Measurements from ENCODE around the gene RAB8A.

RAB8A gene

DNA sequence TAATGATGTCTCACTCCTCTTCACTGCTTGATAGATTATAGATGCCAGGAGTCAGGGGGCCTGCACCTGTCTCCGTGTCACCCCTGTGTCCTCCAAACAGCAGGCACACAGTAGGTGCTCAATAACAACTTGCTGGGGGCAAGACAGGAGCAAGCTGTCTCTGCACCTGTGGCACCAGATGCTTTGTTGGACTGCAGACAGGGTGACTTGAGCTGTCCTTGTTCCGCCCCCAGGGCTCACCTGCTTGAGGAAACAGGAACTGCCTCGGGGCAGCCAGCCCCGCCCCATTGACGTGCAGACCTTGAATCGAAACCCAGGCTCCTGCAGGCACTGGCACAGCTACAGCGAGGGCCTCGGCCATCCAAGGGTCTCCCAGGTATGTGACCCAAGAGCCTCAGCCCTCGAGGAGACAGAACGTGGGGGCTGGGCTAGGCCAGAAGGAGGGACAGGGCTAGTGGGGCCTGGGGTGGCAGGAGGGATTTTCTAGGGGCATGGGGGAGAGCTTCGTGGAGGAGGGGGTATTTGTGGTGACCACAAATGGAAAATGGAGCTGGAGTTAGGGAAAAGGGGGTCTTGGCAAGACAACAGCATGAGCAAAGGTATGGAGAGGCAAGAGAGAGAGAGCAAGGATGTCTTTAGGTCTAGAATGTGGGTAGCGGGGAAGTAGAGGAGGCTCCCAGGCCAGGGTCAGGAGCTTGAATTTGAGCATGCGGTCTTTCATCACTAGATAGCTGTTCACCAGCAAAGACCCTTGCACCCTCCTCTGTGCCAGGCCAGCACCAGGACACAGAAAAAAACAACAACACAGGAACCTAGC, 31.9 kb downstream of the RAB8A start, which contains the start of gene HSH2D:
TSS of gene HSH2D (plus strand) at position 287 of the 817 bp plus-strand sequence. CDS start 5,066 bp downstream, outside the sequence.
- H3K4me1 ChIP-seq (ENCODE audit: control insufficient read depth, insufficient read depth, low read length): no peaks in the 10 kb centered on the region
- no peak within 1 kb of the TSS for H3K9ac ChIP-seq (ENCODE audit: low read length in 2 of 2)
- H3K27me3 ChIP-seq (ENCODE audit: control insufficient read depth in 1 of 2, insufficient read depth in 2 of 2, low read length in 2 of 2): peaks cover 0 to 8% of the 10 kb centered on the region in 2 donors
- H3K9me3 ChIP-seq (ENCODE audit: control insufficient read depth in 2 of 2, low read length in 2 of 2): no peaks in the 10 kb centered on the region
- no peaks in the 10 kb centered on the region for H3K36me3 ChIP-seq (ENCODE audit: control insufficient read depth in 2 of 2, insufficient read depth in 2 of 2, low read length in 2 of 2)
- H3K4me3 ChIP-seq (ENCODE audit: low read length in 2 of 2): peak within 1 kb of the TSS in 1 of 2 donors; percentile 3
- no peak within 1 kb of the TSS for H3K27ac ChIP-seq (ENCODE audit: low read length)

GRCh38 chr19:16144216-16144581, 32.5 kb downstream of the RAB8A start:
- H3K4me3 ChIP-seq (ENCODE audit: low read length in 2 of 2): no peak overlapping the region
- no peak overlapping the region for H3K9ac ChIP-seq (ENCODE audit: low read length in 2 of 2)
- H3K36me3 ChIP-seq (ENCODE audit: control insufficient read depth in 2 of 2, insufficient read depth in 2 of 2, low read length in 2 of 2): no peaks in the 10 kb centered on the region
- no peak overlapping the region for H3K27ac ChIP-seq (ENCODE audit: low read length)
- H3K9me3 ChIP-seq (ENCODE audit: control insufficient read depth in 2 of 2, low read length in 2 of 2): no peaks in the 10 kb centered on the region
- peaks cover 0 to 8% of the 10 kb centered on the region in 2 donors for H3K27me3 ChIP-seq (ENCODE audit: control insufficient read depth in 1 of 2, insufficient read depth in 2 of 2, low read length in 2 of 2)
- H3K4me1 ChIP-seq (ENCODE audit: control insufficient read depth, insufficient read depth, low read length): no peaks in the 10 kb centered on the region

- Histone ChIP-seq H3K27me3 (ENCODE audit: control insufficient read depth in 1 of 2, insufficient read depth in 2 of 2, low read length in 2 of 2) (peaks cover 0 to 8% of the 10 kb centered on the region in 2 donors), H3K9me3 (ENCODE audit: control insufficient read depth in 2 of 2, low read length in 2 of 2) (no peaks in the 10 kb centered on the region), H3K27ac (ENCODE audit: low read length) (no peak overlapping the region), H3K4me1 (ENCODE audit: control insufficient read depth, insufficient read depth, low read length) (no peaks in the 10 kb centered on the region), H3K36me3 (ENCODE audit: control insufficient read depth in 2 of 2, insufficient read depth in 2 of 2, low read length in 2 of 2) (no peaks in the 10 kb centered on the region), H3K4me3 (ENCODE audit: low read length in 2 of 2) (no peak overlapping the region), H3K9ac (ENCODE audit: low read length in 2 of 2) (no peak overlapping the region)
Observed at GRCh38 chr19:16146112-16146511, 34.4 kb downstream of the RAB8A start.

DNA sequence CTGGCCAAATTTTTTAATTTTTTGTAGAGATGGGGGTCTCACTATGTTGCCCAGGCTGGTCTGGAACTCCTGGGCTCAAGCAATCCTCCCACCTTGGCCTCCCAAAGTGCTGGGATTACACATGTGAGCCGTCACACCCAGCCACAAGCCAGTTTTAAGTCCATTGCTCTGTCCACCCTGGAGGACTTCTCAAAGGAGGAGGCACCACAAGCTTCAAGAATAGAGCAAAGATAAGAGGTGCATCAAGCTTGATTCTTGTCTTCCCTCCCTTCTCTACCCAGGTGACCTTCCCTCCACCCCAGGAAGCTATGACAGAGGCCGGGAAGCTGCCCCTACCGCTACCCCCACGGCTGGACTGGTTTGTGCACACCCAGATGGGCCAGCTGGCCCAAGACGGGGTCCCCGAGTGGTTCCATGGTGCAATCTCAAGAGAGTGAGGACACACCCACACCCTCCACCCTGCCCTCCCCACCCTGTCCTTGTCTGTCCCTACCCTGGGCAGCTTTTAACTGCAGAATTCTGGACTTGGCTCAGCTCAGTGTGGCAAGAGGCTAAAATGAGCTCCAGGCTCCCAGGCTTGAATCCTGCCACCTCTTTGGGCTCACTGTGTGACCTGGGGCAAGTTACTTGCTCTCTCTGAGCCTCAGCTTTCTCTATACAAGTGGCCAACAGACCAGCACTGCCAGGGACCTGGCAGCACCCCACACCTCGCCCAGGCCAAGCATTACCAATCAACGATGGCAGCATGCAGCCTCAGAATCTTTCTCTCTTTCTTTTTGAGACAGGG, 36.9 kb downstream of the RAB8A start:
- H3K9ac ChIP-seq (ENCODE audit: low read length in 2 of 2): no peak overlapping the region
- H3K36me3 ChIP-seq (ENCODE audit: control insufficient read depth in 2 of 2, insufficient read depth in 2 of 2, low read length in 2 of 2): no peaks in the 10 kb centered on the region
- no peaks in the 10 kb centered on the region for H3K9me3 ChIP-seq (ENCODE audit: control insufficient read depth in 2 of 2, low read length in 2 of 2)
- H3K27me3 ChIP-seq (ENCODE audit: control insufficient read depth in 1 of 2, insufficient read depth in 2 of 2, low read length in 2 of 2): peaks cover 0 to 7% of the 10 kb centered on the region in 2 donors
- H3K4me3 ChIP-seq (ENCODE audit: low read length in 2 of 2): no peak overlapping the region
- H3K4me1 ChIP-seq (ENCODE audit: control insufficient read depth, insufficient read depth, low read length): no peaks in the 10 kb centered on the region
- no peak overlapping the region for H3K27ac ChIP-seq (ENCODE audit: low read length)

DNA sequence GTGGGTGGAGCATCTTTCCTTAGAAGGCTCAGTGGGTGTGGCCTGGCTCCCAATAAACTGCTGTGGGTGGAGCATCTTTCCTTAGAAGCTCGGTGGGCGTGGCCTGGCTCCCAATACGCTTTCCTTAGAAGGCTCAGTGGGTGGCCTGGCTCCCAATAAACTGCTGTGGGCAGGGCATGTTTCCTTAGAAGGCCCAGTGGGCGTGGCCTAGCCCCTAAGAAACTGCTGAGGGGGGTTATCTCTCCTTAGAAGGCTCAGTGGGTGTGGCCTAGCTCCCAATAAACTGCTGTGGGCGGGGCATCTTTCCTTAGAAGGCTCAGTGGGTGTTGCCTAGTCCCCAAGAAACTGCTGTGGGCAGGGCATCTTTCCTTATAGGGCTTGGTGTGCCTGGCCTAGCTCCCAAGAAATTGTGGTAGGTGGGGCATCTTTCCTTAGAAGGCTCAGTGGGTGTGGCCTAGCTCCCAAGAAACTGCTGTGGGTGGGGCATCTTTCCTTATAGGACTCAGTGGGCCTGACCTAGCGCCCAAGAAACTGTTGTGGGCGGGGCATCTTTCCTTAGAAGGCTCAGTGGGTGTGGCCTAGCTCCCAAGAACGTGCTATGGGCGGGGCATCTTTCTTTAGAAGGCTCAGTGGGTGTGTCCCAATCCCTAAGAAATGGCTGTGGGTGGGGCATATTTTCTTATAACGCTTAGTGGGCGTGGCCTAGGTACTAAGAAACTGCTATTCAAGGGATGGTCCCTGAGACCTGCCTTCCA, 42.1 kb downstream of the RAB8A start:
- no peaks in the 10 kb centered on the region for H3K36me3 ChIP-seq (ENCODE audit: control insufficient read depth in 2 of 2, insufficient read depth in 2 of 2, low read length in 2 of 2)
- H3K27me3 ChIP-seq (ENCODE audit: control insufficient read depth in 1 of 2, insufficient read depth in 2 of 2, low read length in 2 of 2): no peaks in the 10 kb centered on the region
- no peak overlapping the region for H3K4me3 ChIP-seq (ENCODE audit: low read length in 2 of 2)
- no peak overlapping the region for H3K27ac ChIP-seq (ENCODE audit: low read length)
- no peaks in the 10 kb centered on the region for H3K9me3 ChIP-seq (ENCODE audit: control insufficient read depth in 2 of 2, low read length in 2 of 2)
- no peak overlapping the region for H3K9ac ChIP-seq (ENCODE audit: low read length in 2 of 2)
- H3K4me1 ChIP-seq (ENCODE audit: control insufficient read depth, insufficient read depth, low read length): no peaks in the 10 kb centered on the region

- no peak overlapping the region for H3K4me3 ChIP-seq (ENCODE audit: low read length in 2 of 2)
- H3K9ac ChIP-seq (ENCODE audit: low read length in 2 of 2): no peak overlapping the region
- H3K27me3 ChIP-seq (ENCODE audit: control insufficient read depth in 1 of 2, insufficient read depth in 2 of 2, low read length in 2 of 2): no peaks in the 10 kb centered on the region
- no peaks in the 10 kb centered on the region for H3K36me3 ChIP-seq (ENCODE audit: control insufficient read depth in 2 of 2, insufficient read depth in 2 of 2, low read length in 2 of 2)
- no peak overlapping the region for H3K27ac ChIP-seq (ENCODE audit: low read length)
- H3K9me3 ChIP-seq (ENCODE audit: control insufficient read depth in 2 of 2, low read length in 2 of 2): no peaks in the 10 kb centered on the region
- H3K4me1 ChIP-seq (ENCODE audit: control insufficient read depth, insufficient read depth, low read length): no peaks in the 10 kb centered on the region
Observed at GRCh38 chr19:16154557-16154956, 42.9 kb downstream of the RAB8A start.

GRCh38 chr19:16155128-16155527, 43.4 kb downstream of the RAB8A start:
- Histone ChIP-seq H3K27me3 (ENCODE audit: control insufficient read depth in 1 of 2, insufficient read depth in 2 of 2, low read length in 2 of 2) (no peaks in the 10 kb centered on the region), H3K36me3 (ENCODE audit: control insufficient read depth in 2 of 2, insufficient read depth in 2 of 2, low read length in 2 of 2) (no peaks in the 10 kb centered on the region), H3K4me1 (ENCODE audit: control insufficient read depth, insufficient read depth, low read length) (no peaks in the 10 kb centered on the region), H3K9ac (ENCODE audit: low read length in 2 of 2) (no peak overlapping the region), H3K4me3 (ENCODE audit: low read length in 2 of 2) (no peak overlapping the region), H3K9me3 (ENCODE audit: control insufficient read depth in 2 of 2, low read length in 2 of 2) (no peaks in the 10 kb centered on the region), H3K27ac (ENCODE audit: low read length) (no peak overlapping the region)

DNA sequence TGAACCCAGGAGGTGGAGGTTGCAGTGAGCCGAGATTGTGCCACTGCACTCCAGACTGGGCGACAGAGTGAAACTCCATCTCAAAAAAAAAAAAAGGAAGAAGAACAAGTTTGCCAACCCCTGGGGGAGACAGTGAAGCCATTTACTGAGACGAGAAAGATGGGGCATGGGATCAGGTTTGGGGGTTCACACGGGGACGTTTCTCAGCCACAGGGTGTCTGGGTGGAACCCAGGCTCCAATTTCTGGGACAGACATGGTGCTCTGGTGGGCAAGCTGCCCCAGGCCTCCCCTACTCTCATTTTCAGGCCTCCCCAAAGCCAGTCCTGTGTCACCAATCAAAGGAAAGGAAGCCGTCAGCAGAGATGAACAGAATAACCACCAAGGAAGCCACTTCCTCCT, 45.2 kb downstream of the RAB8A start:
- H3K4me3 ChIP-seq (ENCODE audit: low read length in 2 of 2): no peak overlapping the region
- H3K4me1 ChIP-seq (ENCODE audit: control insufficient read depth, insufficient read depth, low read length): no peaks in the 10 kb centered on the region
- H3K9ac ChIP-seq (ENCODE audit: low read length in 2 of 2): no peak overlapping the region
- no peaks in the 10 kb centered on the region for H3K9me3 ChIP-seq (ENCODE audit: control insufficient read depth in 2 of 2, low read length in 2 of 2)
- no peak overlapping the region for H3K27ac ChIP-seq (ENCODE audit: low read length)
- H3K27me3 ChIP-seq (ENCODE audit: control insufficient read depth in 1 of 2, insufficient read depth in 2 of 2, low read length in 2 of 2): no peaks in the 10 kb centered on the region
- H3K36me3 ChIP-seq (ENCODE audit: control insufficient read depth in 2 of 2, insufficient read depth in 2 of 2, low read length in 2 of 2): no peaks in the 10 kb centered on the region

DNA sequence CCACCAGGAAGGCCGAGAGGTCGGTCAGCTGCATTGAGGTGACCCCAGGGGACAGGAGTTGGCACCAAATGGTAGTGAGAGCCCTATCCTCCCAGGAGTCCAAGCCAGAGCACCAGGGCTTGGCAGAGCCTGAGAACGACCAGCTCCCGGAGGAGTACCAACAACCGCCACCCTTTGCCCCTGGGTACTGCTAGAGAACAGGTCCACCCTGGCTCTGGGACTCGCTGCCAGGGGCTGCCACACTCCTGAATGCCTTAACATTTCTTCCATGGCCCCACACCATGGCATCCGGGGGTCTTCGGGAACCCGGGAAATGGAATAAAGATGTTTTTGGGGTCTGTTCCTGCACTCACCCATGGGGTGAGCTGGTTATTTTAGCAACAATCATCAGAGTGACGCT, 45.9 kb downstream of the RAB8A start:
- Histone ChIP-seq H3K36me3 (ENCODE audit: control insufficient read depth in 2 of 2, insufficient read depth in 2 of 2, low read length in 2 of 2) (no peaks in the 10 kb centered on the region), H3K4me3 (ENCODE audit: low read length in 2 of 2) (no peak overlapping the region), H3K4me1 (ENCODE audit: control insufficient read depth, insufficient read depth, low read length) (no peaks in the 10 kb centered on the region), H3K9ac (ENCODE audit: low read length in 2 of 2) (no peak overlapping the region), H3K27me3 (ENCODE audit: control insufficient read depth in 1 of 2, insufficient read depth in 2 of 2, low read length in 2 of 2) (no peaks in the 10 kb centered on the region), H3K27ac (ENCODE audit: low read length) (no peak overlapping the region), H3K9me3 (ENCODE audit: control insufficient read depth in 2 of 2, low read length in 2 of 2) (no peaks in the 10 kb centered on the region)

GRCh38 chr19:16159655-16160054, 48.0 kb downstream of the RAB8A start:
- Histone ChIP-seq H3K27ac (ENCODE audit: low read length) (no peak overlapping the region), H3K9me3 (ENCODE audit: control insufficient read depth in 2 of 2, low read length in 2 of 2) (no peaks in the 10 kb centered on the region), H3K36me3 (ENCODE audit: control insufficient read depth in 2 of 2, insufficient read depth in 2 of 2, low read length in 2 of 2) (no peaks in the 10 kb centered on the region), H3K4me3 (ENCODE audit: low read length in 2 of 2) (no peak overlapping the region), H3K9ac (ENCODE audit: low read length in 2 of 2) (no peak overlapping the region), H3K4me1 (ENCODE audit: control insufficient read depth, insufficient read depth, low read length) (no peaks in the 10 kb centered on the region), H3K27me3 (ENCODE audit: control insufficient read depth in 1 of 2, insufficient read depth in 2 of 2, low read length in 2 of 2) (no peaks in the 10 kb centered on the region)
